ENCODE data around the gene LRFN3. TPM values are rescaled to one million over a fixed set of nuclear protein-coding genes. Genes with fewer than 3 reads are reported as not detected.
"Not testable (repeated sequence)": the region's sequence is repeated elsewhere in the genome, so short reads cannot be mapped to it uniquely, and the experiment has no call there.

LRFN3 gene
- total RNA-seq, 2 experiments from 2014 or later, result 4.2 to 4.5 TPM

- H3K4me1 ChIP-seq (ENCODE audit: insufficient read depth, low read length), result peaks cover 24% of the 10 kb centered on the region
- ChIA-PET POLR2A (interaction anchor here (0.9 to 1.5 kb wide), 2 partner anchors 9 to 12 kb away, joined by 4 to 5 read pairs; no protein-coding TSS in a partner anchor), CTCF (no interaction called here)
- TF ChIP-seq, protein P1, sequence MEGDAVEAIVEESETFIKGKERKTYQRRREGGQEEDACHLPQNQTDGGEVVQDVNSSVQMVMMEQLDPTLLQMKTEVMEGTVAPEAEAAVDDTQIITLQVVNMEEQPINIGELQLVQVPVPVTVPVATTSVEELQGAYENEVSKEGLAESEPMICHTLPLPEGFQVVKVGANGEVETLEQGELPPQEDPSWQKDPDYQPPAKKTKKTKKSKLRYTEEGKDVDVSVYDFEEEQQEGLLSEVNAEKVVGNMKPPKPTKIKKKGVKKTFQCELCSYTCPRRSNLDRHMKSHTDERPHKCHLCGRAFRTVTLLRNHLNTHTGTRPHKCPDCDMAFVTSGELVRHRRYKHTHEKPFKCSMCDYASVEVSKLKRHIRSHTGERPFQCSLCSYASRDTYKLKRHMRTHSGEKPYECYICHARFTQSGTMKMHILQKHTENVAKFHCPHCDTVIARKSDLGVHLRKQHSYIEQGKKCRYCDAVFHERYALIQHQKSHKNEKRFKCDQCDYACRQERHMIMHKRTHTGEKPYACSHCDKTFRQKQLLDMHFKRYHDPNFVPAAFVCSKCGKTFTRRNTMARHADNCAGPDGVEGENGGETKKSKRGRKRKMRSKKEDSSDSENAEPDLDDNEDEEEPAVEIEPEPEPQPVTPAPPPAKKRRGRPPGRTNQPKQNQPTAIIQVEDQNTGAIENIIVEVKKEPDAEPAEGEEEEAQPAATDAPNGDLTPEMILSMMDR (IDR thresholded peaks at IDR 0.05), result no peak
- Mint-ChIP-seq H3K27ac (peak overlapping the region; percentile 65), H3K36me3 (ENCODE audit: low read depth) (peaks cover 37% of the 10 kb centered on the region), H3K4me3 (peak overlapping the region; percentile 20), H3K27me3 (no peaks in the 10 kb centered on the region), H3K9me3 (no peaks in the 10 kb centered on the region), H3K4me1 (ENCODE audit: low read depth) (peaks cover 37% of the 10 kb centered on the region)
- H3K9me3 ChIP-seq (ENCODE audit: control insufficient read depth in 1 of 2, insufficient read depth in 1 of 2, low read length in 2 of 2), result no peaks in the 10 kb centered on the region
- no peak for DNase-seq
- H3K27ac ChIP-seq (ENCODE audit: low read depth in 1 of 2, low read length in 2 of 2), result no peak overlapping the region
- no peaks in the 10 kb centered on the region for H3K27me3 ChIP-seq (ENCODE audit: control insufficient read depth in 1 of 2, insufficient read depth in 2 of 2, low read length in 2 of 2)
- peaks cover 10% of the 10 kb centered on the region for H3K36me3 ChIP-seq (ENCODE audit: insufficient read depth, low read length)
- H3K4me3 ChIP-seq (ENCODE audit: low read length), result no peak overlapping the region
- ATAC-seq (ENCODE audit: poor library complexity), result no peak
- intact Hi-C loops (cut with DNase I, micrococcal nuclease), result no loop called here
Observed at GRCh38 chr19:35946203-35946602, 10.0 kb downstream of the LRFN3 start.

GRCh38 chr19:35949131-35949530 lies 13.0 kb downstream of the LRFN3 start:
- ChIA-PET CTCF (interaction anchor here (1.2 kb wide), 1 partner anchor 13 kb away, joined by 3 read pairs; no protein-coding TSS in a partner anchor), POLR2A (interaction anchor here (1.0 to 1.7 kb wide), 2 partner anchors 10 to 65 kb away, joined by 3 to 5 read pairs; partner anchors contain the start of gene ALKBH6)
- H3K9me3 Mint-ChIP-seq, result no peaks in the 10 kb centered on the region
- H3K27ac ChIP-seq (ENCODE audit: low read depth in 1 of 2, low read length in 2 of 2), result no peak overlapping the region
- H3K36me3 Mint-ChIP-seq (ENCODE audit: low read depth), result peaks cover 15% of the 10 kb centered on the region
- ATAC-seq (ENCODE audit: poor library complexity) (no peak), DNase-seq (no peak)
- H3K27ac Mint-ChIP-seq, result peak overlapping the region; percentile 82
- peaks cover 63% of the 10 kb centered on the region for H3K4me1 Mint-ChIP-seq (ENCODE audit: low read depth)
- H3K4me3 Mint-ChIP-seq, result peak overlapping the region; percentile 10
- TF ChIP-seq, protein P1 (IDR thresholded peaks at IDR 0.05), result no peak
- H3K27me3 ChIP-seq (ENCODE audit: control insufficient read depth in 1 of 2, insufficient read depth in 2 of 2, low read length in 2 of 2), result no peaks in the 10 kb centered on the region
- H3K36me3 ChIP-seq (ENCODE audit: insufficient read depth, low read length), result peaks cover 4% of the 10 kb centered on the region
- H3K27me3 Mint-ChIP-seq, result no peaks in the 10 kb centered on the region
- H3K4me1 ChIP-seq (ENCODE audit: insufficient read depth, low read length), result peaks cover 46% of the 10 kb centered on the region
- no peaks in the 10 kb centered on the region for H3K9me3 ChIP-seq (ENCODE audit: control insufficient read depth in 1 of 2, insufficient read depth in 1 of 2, low read length in 2 of 2)
- H3K4me3 ChIP-seq (ENCODE audit: low read length), result no peak overlapping the region
- intact Hi-C loops (cut with DNase I, micrococcal nuclease), result no loop called here

DNA sequence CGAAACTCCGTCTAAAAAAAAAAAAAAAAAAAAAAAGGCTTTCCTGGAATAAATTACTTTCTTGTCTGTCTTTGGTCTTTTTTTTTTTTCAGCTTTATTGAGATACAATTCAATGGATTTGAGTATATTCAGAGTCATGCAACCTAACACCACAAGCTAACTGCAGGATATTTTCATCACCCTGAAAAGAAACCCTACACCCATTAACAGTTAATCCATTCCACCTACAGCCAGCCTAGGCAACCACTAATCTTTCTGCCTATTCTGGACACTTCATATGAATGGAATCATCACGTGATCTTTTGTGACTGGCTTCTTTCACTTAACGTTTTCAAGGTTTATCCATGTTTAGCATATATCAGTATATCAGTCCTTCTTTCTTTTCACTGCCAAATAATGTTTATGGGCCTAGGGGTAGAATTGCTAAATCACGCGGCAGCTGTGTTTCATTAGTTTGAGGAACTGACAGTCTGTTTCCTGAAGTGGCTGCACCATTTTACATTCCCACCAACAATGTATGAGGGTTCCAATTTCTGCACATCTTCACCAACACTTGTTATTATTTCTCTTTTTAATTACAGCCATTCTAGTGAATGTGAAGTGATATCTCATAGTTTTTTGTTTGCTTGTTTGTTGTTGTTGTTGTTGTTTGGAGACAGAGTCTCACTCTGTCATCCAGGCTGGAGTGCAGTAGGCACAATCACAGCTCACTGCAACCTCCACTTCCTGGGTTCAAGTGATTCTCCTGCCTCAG lies 19.9 kb downstream of the LRFN3 start:
- Mint-ChIP-seq H3K4me1 (ENCODE audit: low read depth) (peaks cover 77% of the 10 kb centered on the region), H3K36me3 (ENCODE audit: low read depth) (no peaks in the 10 kb centered on the region), H3K9me3 (no peaks in the 10 kb centered on the region), H3K4me3 (peak overlapping the region; percentile 42), H3K27me3 (no peaks in the 10 kb centered on the region), H3K27ac (peak overlapping the region; percentile 78)
- TF ChIP-seq, protein P1 (IDR thresholded peaks at IDR 0.05), result no peak
- ChIA-PET POLR2A (no interaction called here), CTCF (interaction anchor here (0.6 kb wide), 1 partner anchor 330 kb away, joined by 3 read pairs; no protein-coding TSS in a partner anchor)
- Histone ChIP-seq H3K9me3 (ENCODE audit: control insufficient read depth in 1 of 2, insufficient read depth in 1 of 2, low read length in 2 of 2) (no peaks in the 10 kb centered on the region), H3K4me1 (ENCODE audit: insufficient read depth, low read length) (peaks cover 68% of the 10 kb centered on the region), H3K27me3 (ENCODE audit: control insufficient read depth in 1 of 2, insufficient read depth in 2 of 2, low read length in 2 of 2) (no peaks in the 10 kb centered on the region), H3K36me3 (ENCODE audit: insufficient read depth, low read length) (no peaks in the 10 kb centered on the region), H3K27ac (ENCODE audit: low read depth in 1 of 2, low read length in 2 of 2) (no peak overlapping the region), H3K4me3 (ENCODE audit: low read length) (no peak overlapping the region)
- ATAC-seq (ENCODE audit: poor library complexity) (no peak), DNase-seq (no peak)
- intact Hi-C loops (cut with DNase I, micrococcal nuclease), result loop anchor here (5.0 kb wide), 3 partner anchors 56 to 216 kb away; partner anchors contain the start of genes ALKBH6 (in 1 of the 2), THAP8 (in 1 of the 2) and WDR62 (in 1 of the 2)

DNA sequence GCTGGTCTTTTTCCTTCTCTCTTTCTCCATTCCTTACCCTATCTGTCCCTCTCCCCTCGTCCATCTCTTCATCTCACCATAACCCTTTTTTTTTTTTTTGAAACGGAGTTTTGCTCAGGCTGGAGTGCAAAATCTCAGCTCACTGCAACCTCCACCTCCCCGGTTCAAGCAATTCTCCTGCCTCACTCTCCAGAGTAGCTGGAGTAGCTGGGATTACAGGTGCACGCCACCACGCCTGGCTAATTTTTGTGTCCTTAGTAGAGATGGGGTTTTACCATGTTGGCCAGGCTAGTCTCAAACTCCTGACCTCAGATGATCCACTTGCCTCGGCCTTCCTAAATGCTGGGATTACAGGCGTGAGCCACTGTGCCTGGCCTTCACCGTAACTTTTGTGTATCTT lies 21.2 kb downstream of the LRFN3 start:
- H3K9me3 Mint-ChIP-seq; H3K4me3 Mint-ChIP-seq; H3K27ac ChIP-seq (ENCODE audit: low read depth in 1 of 2, low read length in 2 of 2); POLR2A ChIA-PET; H3K9me3 ChIP-seq (ENCODE audit: control insufficient read depth in 1 of 2, insufficient read depth in 1 of 2, low read length in 2 of 2); CTCF ChIA-PET; ATAC-seq (ENCODE audit: poor library complexity); H3K27me3 Mint-ChIP-seq; DNase-seq; H3K4me3 ChIP-seq (ENCODE audit: low read length); H3K27me3 ChIP-seq (ENCODE audit: control insufficient read depth in 1 of 2, insufficient read depth in 2 of 2, low read length in 2 of 2); H3K36me3 Mint-ChIP-seq (ENCODE audit: low read depth); H3K36me3 ChIP-seq (ENCODE audit: insufficient read depth, low read length): not testable (repeated sequence)
- intact Hi-C loops (cut with DNase I, micrococcal nuclease), result loop anchor here (5.0 kb wide), 3 partner anchors 55 to 215 kb away; partner anchors contain the start of genes ALKBH6 (in 1 of the 2), THAP8 (in 1 of the 2) and WDR62 (in 1 of the 2)
- Mint-ChIP-seq H3K27ac (peak overlapping the region; percentile 78), H3K4me1 (ENCODE audit: low read depth) (peaks cover 66% of the 10 kb centered on the region)
- H3K4me1 ChIP-seq (ENCODE audit: insufficient read depth, low read length), result peaks cover 63% of the 10 kb centered on the region
